Measurements from ENCODE around the gene DUT.

DNA sequence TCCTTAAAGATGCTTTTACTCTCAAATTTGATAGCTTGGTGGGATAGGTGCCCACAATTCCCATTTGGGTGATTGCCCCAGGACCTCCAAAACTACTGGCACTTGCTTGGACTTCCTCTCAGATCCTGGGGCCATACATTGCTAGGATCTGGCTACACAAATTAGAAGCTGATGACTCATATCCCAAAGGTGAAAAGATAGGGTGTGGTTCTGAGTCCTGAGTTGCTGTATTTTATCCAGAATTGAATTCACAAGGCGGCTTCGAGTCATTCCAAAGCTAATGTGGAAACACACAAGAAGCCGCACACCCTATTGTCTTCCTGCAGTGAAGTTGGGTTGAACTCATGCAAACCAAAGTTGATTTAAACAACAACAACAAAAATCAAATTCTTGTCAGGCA lies 53.4 kb downstream of the DUT start:
- TF ChIP-seq TAF15 (IDR thresholded peaks at IDR 0.05; ENCODE audit: low read depth, low read length) (no peak), ZNF224 (CRISPR knock-in tag; IDR thresholded peaks at IDR 0.05) (no peak), HDGF (IDR thresholded peaks at IDR 0.05) (no peak)
- TF ChIP-seq, protein P1, sequence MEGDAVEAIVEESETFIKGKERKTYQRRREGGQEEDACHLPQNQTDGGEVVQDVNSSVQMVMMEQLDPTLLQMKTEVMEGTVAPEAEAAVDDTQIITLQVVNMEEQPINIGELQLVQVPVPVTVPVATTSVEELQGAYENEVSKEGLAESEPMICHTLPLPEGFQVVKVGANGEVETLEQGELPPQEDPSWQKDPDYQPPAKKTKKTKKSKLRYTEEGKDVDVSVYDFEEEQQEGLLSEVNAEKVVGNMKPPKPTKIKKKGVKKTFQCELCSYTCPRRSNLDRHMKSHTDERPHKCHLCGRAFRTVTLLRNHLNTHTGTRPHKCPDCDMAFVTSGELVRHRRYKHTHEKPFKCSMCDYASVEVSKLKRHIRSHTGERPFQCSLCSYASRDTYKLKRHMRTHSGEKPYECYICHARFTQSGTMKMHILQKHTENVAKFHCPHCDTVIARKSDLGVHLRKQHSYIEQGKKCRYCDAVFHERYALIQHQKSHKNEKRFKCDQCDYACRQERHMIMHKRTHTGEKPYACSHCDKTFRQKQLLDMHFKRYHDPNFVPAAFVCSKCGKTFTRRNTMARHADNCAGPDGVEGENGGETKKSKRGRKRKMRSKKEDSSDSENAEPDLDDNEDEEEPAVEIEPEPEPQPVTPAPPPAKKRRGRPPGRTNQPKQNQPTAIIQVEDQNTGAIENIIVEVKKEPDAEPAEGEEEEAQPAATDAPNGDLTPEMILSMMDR (IDR thresholded peaks at IDR 0.05 in 2 of 3, conservative IDR thresholded peaks at IDR 0.05 in 1 of 3; ENCODE audit: insufficient read depth in 2 of 3, low read depth in 1 of 3, low read length in 3 of 3), result no peak
- TF ChIP-seq, protein P2, sequence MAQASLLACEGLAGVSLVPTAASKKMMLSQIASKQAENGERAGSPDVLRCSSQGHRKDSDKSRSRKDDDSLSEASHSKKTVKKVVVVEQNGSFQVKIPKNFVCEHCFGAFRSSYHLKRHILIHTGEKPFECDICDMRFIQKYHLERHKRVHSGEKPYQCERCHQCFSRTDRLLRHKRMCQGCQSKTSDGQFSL (CRISPR knock-in tag; IDR thresholded peaks at IDR 0.05), result no peak
- TF ChIP-seq, protein P2 (tag; IDR thresholded peaks at IDR 0.05), result no peak

Data from K562 (cell line).